ENCODE data around the gene VCAN. TPM values are rescaled to one million over a fixed set of nuclear protein-coding genes. Genes with fewer than 3 reads are reported as not detected.

The VCAN gene
- total and polyA plus RNA-seq, 2 donors = 7.0 to 15.0 TPM

- H3K27ac ChIP-seq (ENCODE audit: low read depth in 1 of 2, low read length in 1 of 2) = no peak overlapping the region
- H3K27me3 ChIP-seq (ENCODE audit: control insufficient read depth in 2 of 2, insufficient read depth in 1 of 2, low read length in 1 of 2) = no peaks in the 10 kb centered on the region
- WGBS = 94% methylated on average over 2 of the region's 2 CpGs
- H3K4me3 ChIP-seq (ENCODE audit: low read length in 2 of 2) = no peak overlapping the region
- DNase-seq (ENCODE audit: low read depth in 6 of 9, low spot score in 9 of 9) = no peak
- H3K9me3 ChIP-seq (ENCODE audit: control insufficient read depth in 2 of 2, insufficient read depth in 1 of 2, low read length in 1 of 2) = no peaks in the 10 kb centered on the region
- H3K36me3 ChIP-seq (ENCODE audit: control insufficient read depth in 2 of 2, insufficient read depth in 2 of 2, low read length in 1 of 2) = no peaks in the 10 kb centered on the region
- no peaks in the 10 kb centered on the region for H3K4me1 ChIP-seq (ENCODE audit: control insufficient read depth in 2 of 2, insufficient read depth in 2 of 2, low read length in 2 of 2)
Measured at GRCh38 chr5:83528439-83528769, 56.9 kb downstream of the VCAN start.

GRCh38 chr5:83530193-83530592, 58.6 kb downstream of the VCAN start:
- no peaks in the 10 kb centered on the region for H3K36me3 ChIP-seq (ENCODE audit: control insufficient read depth in 2 of 2, insufficient read depth in 2 of 2, low read length in 1 of 2)
- no peak overlapping the region for H3K4me3 ChIP-seq (ENCODE audit: low read length in 2 of 2)
- no peaks in the 10 kb centered on the region for H3K27me3 ChIP-seq (ENCODE audit: control insufficient read depth in 2 of 2, insufficient read depth in 1 of 2, low read length in 1 of 2)
- DNase-seq (ENCODE audit: low read depth in 6 of 9, low spot score in 9 of 9) = no peak
- no peaks in the 10 kb centered on the region for H3K9me3 ChIP-seq (ENCODE audit: control insufficient read depth in 2 of 2, insufficient read depth in 1 of 2, low read length in 1 of 2)
- WGBS = 94% methylated on average over 2 of the region's 2 CpGs
- H3K27ac ChIP-seq (ENCODE audit: low read depth in 1 of 2, low read length in 1 of 2) = no peak overlapping the region
- no peaks in the 10 kb centered on the region for H3K4me1 ChIP-seq (ENCODE audit: control insufficient read depth in 2 of 2, insufficient read depth in 2 of 2, low read length in 2 of 2)

GRCh38 chr5:83531661-83532060, 60.1 kb downstream of the VCAN start:
- no peak overlapping the region for H3K4me3 ChIP-seq (ENCODE audit: low read length in 2 of 2)
- no peaks in the 10 kb centered on the region for H3K9me3 ChIP-seq (ENCODE audit: control insufficient read depth in 2 of 2, insufficient read depth in 1 of 2, low read length in 1 of 2)
- whole genome bisulfite sequencing = 98% methylated on average over 1 of the region's 1 CpG
- H3K27me3 ChIP-seq (ENCODE audit: control insufficient read depth in 2 of 2, insufficient read depth in 1 of 2, low read length in 1 of 2) = no peaks in the 10 kb centered on the region
- H3K4me1 ChIP-seq (ENCODE audit: control insufficient read depth in 2 of 2, insufficient read depth in 2 of 2, low read length in 2 of 2) = no peaks in the 10 kb centered on the region
- DNase-seq (ENCODE audit: low read depth in 6 of 9, low spot score in 9 of 9) = no peak
- no peaks in the 10 kb centered on the region for H3K36me3 ChIP-seq (ENCODE audit: control insufficient read depth in 2 of 2, insufficient read depth in 2 of 2, low read length in 1 of 2)
- no peak overlapping the region for H3K27ac ChIP-seq (ENCODE audit: low read depth in 1 of 2, low read length in 1 of 2)

GRCh38 chr5:83538786-83539462, 67.4 kb downstream of the VCAN start:
- H3K4me3 ChIP-seq (ENCODE audit: low read length in 2 of 2) = no peak overlapping the region
- no peaks in the 10 kb centered on the region for H3K9me3 ChIP-seq (ENCODE audit: control insufficient read depth in 2 of 2, insufficient read depth in 1 of 2, low read length in 1 of 2)
- H3K27ac ChIP-seq (ENCODE audit: low read depth in 1 of 2, low read length in 1 of 2) = no peak overlapping the region
- no peaks in the 10 kb centered on the region for H3K36me3 ChIP-seq (ENCODE audit: control insufficient read depth in 2 of 2, insufficient read depth in 2 of 2, low read length in 1 of 2)
- peaks cover 3 to 9% of the 10 kb centered on the region in 2 donors for H3K4me1 ChIP-seq (ENCODE audit: control insufficient read depth in 2 of 2, insufficient read depth in 2 of 2, low read length in 2 of 2)
- DNase-seq (ENCODE audit: low read depth in 6 of 9, low spot score in 9 of 9) = peak in 4 of 9 donors; percentile 5 to 35 (median 20)
- H3K27me3 ChIP-seq (ENCODE audit: control insufficient read depth in 2 of 2, insufficient read depth in 1 of 2, low read length in 1 of 2) = no peaks in the 10 kb centered on the region
- 82% methylated on average over 4 of the region's 4 CpGs for WGBS

DNA sequence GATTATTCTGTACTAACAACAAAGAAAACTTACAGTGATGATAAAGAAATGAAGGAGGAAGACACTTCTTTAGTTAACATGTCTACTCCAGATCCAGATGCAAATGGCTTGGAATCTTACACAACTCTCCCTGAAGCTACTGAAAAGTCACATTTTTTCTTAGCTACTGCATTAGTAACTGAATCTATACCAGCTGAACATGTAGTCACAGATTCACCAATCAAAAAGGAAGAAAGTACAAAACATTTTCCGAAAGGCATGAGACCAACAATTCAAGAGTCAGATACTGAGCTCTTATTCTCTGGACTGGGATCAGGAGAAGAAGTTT, 67.9 kb downstream of the VCAN start:
- no peak overlapping the region for H3K27ac ChIP-seq (ENCODE audit: low read depth in 1 of 2, low read length in 1 of 2)
- peaks cover 3 to 9% of the 10 kb centered on the region in 2 donors for H3K4me1 ChIP-seq (ENCODE audit: control insufficient read depth in 2 of 2, insufficient read depth in 2 of 2, low read length in 2 of 2)
- 100% methylated on average over 1 of the region's 1 CpG for WGBS
- DNase-seq (ENCODE audit: low read depth in 6 of 9, low spot score in 9 of 9) = no peak
- no peak overlapping the region for H3K4me3 ChIP-seq (ENCODE audit: low read length in 2 of 2)
- H3K27me3 ChIP-seq (ENCODE audit: control insufficient read depth in 2 of 2, insufficient read depth in 1 of 2, low read length in 1 of 2) = no peaks in the 10 kb centered on the region
- no peaks in the 10 kb centered on the region for H3K36me3 ChIP-seq (ENCODE audit: control insufficient read depth in 2 of 2, insufficient read depth in 2 of 2, low read length in 1 of 2)
- no peaks in the 10 kb centered on the region for H3K9me3 ChIP-seq (ENCODE audit: control insufficient read depth in 2 of 2, insufficient read depth in 1 of 2, low read length in 1 of 2)

DNA sequence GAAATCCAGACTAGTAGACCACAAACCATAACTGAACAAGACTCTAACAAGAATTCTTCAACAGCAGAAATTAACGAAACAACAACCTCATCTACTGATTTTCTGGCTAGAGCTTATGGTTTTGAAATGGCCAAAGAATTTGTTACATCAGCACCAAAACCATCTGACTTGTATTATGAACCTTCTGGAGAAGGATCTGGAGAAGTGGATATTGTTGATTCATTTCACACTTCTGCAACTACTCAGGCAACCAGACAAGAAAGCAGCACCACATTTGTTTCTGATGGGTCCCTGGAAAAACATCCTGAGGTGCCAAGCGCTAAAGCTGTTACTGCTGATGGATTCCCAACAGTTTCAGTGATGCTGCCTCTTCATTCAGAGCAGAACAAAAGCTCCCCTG, 68.6 kb downstream of the VCAN start:
- WGBS = 94% methylated on average over 2 of the region's 2 CpGs
- no peak for DNase-seq (ENCODE audit: low read depth in 6 of 9, low spot score in 9 of 9)
- H3K27ac ChIP-seq (ENCODE audit: low read depth in 1 of 2, low read length in 1 of 2) = no peak overlapping the region
- H3K4me3 ChIP-seq (ENCODE audit: low read length in 2 of 2) = no peak overlapping the region
- no peaks in the 10 kb centered on the region for H3K36me3 ChIP-seq (ENCODE audit: control insufficient read depth in 2 of 2, insufficient read depth in 2 of 2, low read length in 1 of 2)
- H3K4me1 ChIP-seq (ENCODE audit: control insufficient read depth in 2 of 2, insufficient read depth in 2 of 2, low read length in 2 of 2) = peaks cover 3 to 9% of the 10 kb centered on the region in 2 donors
- H3K27me3 ChIP-seq (ENCODE audit: control insufficient read depth in 2 of 2, insufficient read depth in 1 of 2, low read length in 1 of 2) = no peaks in the 10 kb centered on the region
- no peaks in the 10 kb centered on the region for H3K9me3 ChIP-seq (ENCODE audit: control insufficient read depth in 2 of 2, insufficient read depth in 1 of 2, low read length in 1 of 2)

GRCh38 chr5:83540783-83541182, 69.2 kb downstream of the VCAN start:
- Histone ChIP-seq H3K27me3 (ENCODE audit: control insufficient read depth in 2 of 2, insufficient read depth in 1 of 2, low read length in 1 of 2) (no peaks in the 10 kb centered on the region), H3K36me3 (ENCODE audit: control insufficient read depth in 2 of 2, insufficient read depth in 2 of 2, low read length in 1 of 2) (no peaks in the 10 kb centered on the region), H3K27ac (ENCODE audit: low read depth in 1 of 2, low read length in 1 of 2) (no peak overlapping the region), H3K4me3 (ENCODE audit: low read length in 2 of 2) (no peak overlapping the region), H3K9me3 (ENCODE audit: control insufficient read depth in 2 of 2, insufficient read depth in 1 of 2, low read length in 1 of 2) (no peaks in the 10 kb centered on the region), H3K4me1 (ENCODE audit: control insufficient read depth in 2 of 2, insufficient read depth in 2 of 2, low read length in 2 of 2) (peaks cover 3 to 9% of the 10 kb centered on the region in 2 donors)
- WGBS = 98% methylated on average over 3 of the region's 3 CpGs
- no peak for DNase-seq (ENCODE audit: low read depth in 6 of 9, low spot score in 9 of 9)

DNA sequence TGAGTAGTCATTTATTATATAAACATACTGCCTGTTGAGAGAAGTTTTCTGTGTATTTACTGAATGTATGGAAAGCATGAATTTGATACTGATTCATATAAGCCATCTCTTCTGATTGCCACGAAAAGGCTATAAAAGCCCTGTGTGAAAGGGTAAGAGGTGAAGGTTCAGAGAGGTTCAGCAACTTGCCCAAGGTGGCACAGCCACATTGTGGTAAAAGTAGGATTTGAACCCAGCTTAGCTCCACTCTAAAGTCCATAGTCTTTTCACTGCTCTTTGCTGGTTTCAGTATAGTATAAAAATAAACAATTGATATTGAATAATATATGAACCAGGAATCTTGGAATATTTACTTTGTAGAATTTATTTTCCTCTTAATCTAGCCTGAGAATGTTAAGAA, 71.3 kb downstream of the VCAN start:
- 91% methylated on average over 1 of the region's 1 CpG for WGBS
- H3K36me3 ChIP-seq (ENCODE audit: control insufficient read depth in 2 of 2, insufficient read depth in 2 of 2, low read length in 1 of 2) = no peaks in the 10 kb centered on the region
- peaks cover 3 to 9% of the 10 kb centered on the region in 2 donors for H3K4me1 ChIP-seq (ENCODE audit: control insufficient read depth in 2 of 2, insufficient read depth in 2 of 2, low read length in 2 of 2)
- H3K27ac ChIP-seq (ENCODE audit: low read depth in 1 of 2, low read length in 1 of 2) = no peak overlapping the region
- H3K27me3 ChIP-seq (ENCODE audit: control insufficient read depth in 2 of 2, insufficient read depth in 1 of 2, low read length in 1 of 2) = no peaks in the 10 kb centered on the region
- no peaks in the 10 kb centered on the region for H3K9me3 ChIP-seq (ENCODE audit: control insufficient read depth in 2 of 2, insufficient read depth in 1 of 2, low read length in 1 of 2)
- DNase-seq (ENCODE audit: low read depth in 6 of 9, low spot score in 9 of 9) = no peak
- no peak overlapping the region for H3K4me3 ChIP-seq (ENCODE audit: low read length in 2 of 2)

GRCh38 chr5:83543898-83544297, 72.4 kb downstream of the VCAN start:
- H3K36me3 ChIP-seq (ENCODE audit: control insufficient read depth in 2 of 2, insufficient read depth in 2 of 2, low read length in 1 of 2) = no peaks in the 10 kb centered on the region
- H3K27me3 ChIP-seq (ENCODE audit: control insufficient read depth in 2 of 2, insufficient read depth in 1 of 2, low read length in 1 of 2) = no peaks in the 10 kb centered on the region
- no peaks in the 10 kb centered on the region for H3K9me3 ChIP-seq (ENCODE audit: control insufficient read depth in 2 of 2, insufficient read depth in 1 of 2, low read length in 1 of 2)
- WGBS = 91% methylated on average over 6 of the region's 6 CpGs
- no peak overlapping the region for H3K27ac ChIP-seq (ENCODE audit: low read depth in 1 of 2, low read length in 1 of 2)
- no peak for DNase-seq (ENCODE audit: low read depth in 6 of 9, low spot score in 9 of 9)
- H3K4me3 ChIP-seq (ENCODE audit: low read length in 2 of 2) = no peak overlapping the region
- H3K4me1 ChIP-seq (ENCODE audit: control insufficient read depth in 2 of 2, insufficient read depth in 2 of 2, low read length in 2 of 2) = peaks cover under 1 to 4% of the 10 kb centered on the region in 2 donors

DNA sequence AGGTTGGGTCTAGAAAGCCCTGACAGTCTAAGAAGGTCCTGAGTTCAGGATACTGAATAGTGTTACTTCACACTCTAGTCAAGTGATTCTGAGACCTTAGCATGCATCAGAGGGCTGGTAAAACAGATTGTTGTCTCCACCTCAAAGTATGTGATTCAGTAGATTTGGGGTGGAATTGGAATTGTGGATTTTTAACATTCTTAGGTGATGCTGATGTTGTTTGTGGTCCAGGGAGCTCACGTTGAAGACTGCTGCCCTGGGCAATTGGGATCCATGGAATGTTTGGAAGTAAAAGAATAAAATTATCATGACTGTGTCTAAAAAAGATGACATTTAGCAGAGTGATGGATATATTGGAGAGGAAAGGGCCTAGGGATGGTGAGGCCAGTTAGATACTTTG, 75.6 kb downstream of the VCAN start:
- WGBS = 97% methylated on average over 1 of the region's 1 CpG
- Histone ChIP-seq H3K9me3 (ENCODE audit: control insufficient read depth in 2 of 2, insufficient read depth in 1 of 2, low read length in 1 of 2) (no peaks in the 10 kb centered on the region), H3K27me3 (ENCODE audit: control insufficient read depth in 2 of 2, insufficient read depth in 1 of 2, low read length in 1 of 2) (no peaks in the 10 kb centered on the region), H3K4me1 (ENCODE audit: control insufficient read depth in 2 of 2, insufficient read depth in 2 of 2, low read length in 2 of 2) (no peaks in the 10 kb centered on the region), H3K4me3 (ENCODE audit: low read length in 2 of 2) (no peak overlapping the region), H3K36me3 (ENCODE audit: control insufficient read depth in 2 of 2, insufficient read depth in 2 of 2, low read length in 1 of 2) (no peaks in the 10 kb centered on the region), H3K27ac (ENCODE audit: low read depth in 1 of 2, low read length in 1 of 2) (no peak overlapping the region)
- no peak for DNase-seq (ENCODE audit: low read depth in 6 of 9, low spot score in 9 of 9)
